Activated CD4-positive, alpha-beta T cell treated with anti-CD3 and anti-CD28 coated beads, Interleukin-2, amount 50 U/mL, for 24 hours (primary cell): Measurements from ENCODE around the gene SGO2.
A peak's percentile ranks its signal among the peaks of the same experiment; 100 is the strongest.

Experiments used
- DNase-seq, 2 donors: peaks; one replicate each; pipeline ENCODE4 v3.0.0-alpha.2; 2020; ENCODE audit warnings: low read depth in 1 of 2, low spot score in 1 of 2

SGO2 gene, protein sequence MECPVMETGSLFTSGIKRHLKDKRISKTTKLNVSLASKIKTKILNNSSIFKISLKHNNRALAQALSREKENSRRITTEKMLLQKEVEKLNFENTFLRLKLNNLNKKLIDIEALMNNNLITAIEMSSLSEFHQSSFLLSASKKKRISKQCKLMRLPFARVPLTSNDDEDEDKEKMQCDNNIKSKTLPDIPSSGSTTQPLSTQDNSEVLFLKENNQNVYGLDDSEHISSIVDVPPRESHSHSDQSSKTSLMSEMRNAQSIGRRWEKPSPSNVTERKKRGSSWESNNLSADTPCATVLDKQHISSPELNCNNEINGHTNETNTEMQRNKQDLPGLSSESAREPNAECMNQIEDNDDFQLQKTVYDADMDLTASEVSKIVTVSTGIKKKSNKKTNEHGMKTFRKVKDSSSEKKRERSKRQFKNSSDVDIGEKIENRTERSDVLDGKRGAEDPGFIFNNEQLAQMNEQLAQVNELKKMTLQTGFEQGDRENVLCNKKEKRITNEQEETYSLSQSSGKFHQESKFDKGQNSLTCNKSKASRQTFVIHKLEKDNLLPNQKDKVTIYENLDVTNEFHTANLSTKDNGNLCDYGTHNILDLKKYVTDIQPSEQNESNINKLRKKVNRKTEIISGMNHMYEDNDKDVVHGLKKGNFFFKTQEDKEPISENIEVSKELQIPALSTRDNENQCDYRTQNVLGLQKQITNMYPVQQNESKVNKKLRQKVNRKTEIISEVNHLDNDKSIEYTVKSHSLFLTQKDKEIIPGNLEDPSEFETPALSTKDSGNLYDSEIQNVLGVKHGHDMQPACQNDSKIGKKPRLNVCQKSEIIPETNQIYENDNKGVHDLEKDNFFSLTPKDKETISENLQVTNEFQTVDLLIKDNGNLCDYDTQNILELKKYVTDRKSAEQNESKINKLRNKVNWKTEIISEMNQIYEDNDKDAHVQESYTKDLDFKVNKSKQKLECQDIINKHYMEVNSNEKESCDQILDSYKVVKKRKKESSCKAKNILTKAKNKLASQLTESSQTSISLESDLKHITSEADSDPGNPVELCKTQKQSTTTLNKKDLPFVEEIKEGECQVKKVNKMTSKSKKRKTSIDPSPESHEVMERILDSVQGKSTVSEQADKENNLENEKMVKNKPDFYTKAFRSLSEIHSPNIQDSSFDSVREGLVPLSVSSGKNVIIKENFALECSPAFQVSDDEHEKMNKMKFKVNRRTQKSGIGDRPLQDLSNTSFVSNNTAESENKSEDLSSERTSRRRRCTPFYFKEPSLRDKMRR

DNA sequence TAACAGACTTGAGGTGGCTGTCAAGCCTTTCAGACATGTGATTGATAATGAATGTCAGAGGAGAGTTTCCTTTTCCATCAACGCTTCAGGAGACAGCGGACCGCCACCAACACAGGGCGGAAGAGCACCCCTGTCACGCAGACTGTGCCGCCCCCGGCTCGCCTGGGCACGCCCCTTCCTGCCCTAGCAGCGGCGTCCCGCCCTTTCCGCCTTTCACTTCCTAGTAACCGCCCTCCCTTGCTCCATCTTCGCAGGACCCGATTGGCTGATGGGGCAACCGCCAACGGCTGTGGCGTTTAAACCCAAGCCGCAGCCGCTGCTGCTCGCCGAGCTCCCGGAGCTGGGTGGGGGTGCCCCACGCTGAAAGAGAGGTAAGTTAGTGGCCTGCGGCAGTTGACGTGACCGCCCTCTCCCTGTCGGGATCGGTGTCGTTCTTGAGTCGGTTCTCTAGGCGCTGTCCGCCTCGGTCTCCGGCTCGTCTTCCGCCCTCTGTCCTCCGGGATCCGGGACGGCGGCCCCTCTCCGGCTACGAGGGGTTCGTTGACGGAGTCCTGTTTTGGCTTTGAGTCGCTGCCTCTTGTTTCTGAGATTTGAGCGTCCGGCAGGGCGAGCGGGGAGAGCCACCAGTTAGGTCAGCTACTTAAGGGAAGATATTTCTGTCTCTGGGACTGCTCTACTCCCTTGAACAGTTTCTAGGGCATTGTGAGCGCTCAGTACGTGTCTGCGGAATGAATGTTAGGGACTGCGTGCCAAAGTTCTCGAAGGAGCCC lies at the start of gene SGO2:
Gene SGO2 (plus strand): TSS at position 326 of the 770 bp plus-strand sequence. CDS start 6,769 bp downstream, outside the sequence.
- peak; percentile 88 to 95 for DNase-seq

DNA sequence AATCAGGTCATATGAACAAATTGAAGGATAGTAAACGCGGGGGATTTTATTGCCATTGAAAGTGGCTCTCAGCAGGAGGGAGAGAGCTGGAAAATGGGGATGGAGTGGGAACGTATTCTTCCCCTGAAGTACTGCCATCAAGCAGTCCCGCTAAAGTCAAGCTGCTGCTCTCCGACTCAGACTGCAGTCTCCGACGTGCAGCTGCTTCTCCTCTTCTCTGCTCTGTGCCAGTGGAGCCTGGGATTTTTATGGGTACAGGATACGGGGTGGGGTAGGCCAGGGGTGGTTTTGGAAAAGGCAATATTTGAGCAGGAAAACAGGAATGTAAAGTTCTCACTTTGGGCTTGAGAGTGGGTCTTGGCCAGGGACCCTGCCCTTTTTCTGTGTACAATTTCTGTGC lies 49.2 kb upstream of the SGO2 start:
- no peak for DNase-seq

DNA sequence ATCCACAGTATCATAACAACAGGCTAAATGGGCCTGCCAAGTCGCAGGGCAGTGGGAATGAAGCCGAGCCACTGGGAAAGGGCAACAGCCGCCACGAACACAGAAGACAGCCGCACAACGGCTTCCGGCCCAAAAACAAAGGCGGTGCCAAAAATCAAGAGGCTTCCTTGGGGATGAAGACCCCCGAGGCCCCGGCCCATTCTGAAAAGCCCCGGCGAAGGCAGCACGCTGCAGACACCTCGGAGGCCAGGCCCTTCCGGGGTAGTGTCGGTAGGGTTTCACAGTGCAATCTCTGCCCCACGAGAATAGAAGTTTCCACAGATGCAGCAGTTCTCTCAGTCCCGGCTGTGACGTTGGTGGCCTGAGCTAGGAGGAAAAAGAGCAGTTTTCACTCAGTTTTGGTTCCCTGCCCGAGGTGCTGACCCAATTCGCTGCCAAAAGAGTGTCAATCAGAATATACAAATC lies 48.3 kb upstream of the SGO2 start:
- DNase-seq = no peak

DNA sequence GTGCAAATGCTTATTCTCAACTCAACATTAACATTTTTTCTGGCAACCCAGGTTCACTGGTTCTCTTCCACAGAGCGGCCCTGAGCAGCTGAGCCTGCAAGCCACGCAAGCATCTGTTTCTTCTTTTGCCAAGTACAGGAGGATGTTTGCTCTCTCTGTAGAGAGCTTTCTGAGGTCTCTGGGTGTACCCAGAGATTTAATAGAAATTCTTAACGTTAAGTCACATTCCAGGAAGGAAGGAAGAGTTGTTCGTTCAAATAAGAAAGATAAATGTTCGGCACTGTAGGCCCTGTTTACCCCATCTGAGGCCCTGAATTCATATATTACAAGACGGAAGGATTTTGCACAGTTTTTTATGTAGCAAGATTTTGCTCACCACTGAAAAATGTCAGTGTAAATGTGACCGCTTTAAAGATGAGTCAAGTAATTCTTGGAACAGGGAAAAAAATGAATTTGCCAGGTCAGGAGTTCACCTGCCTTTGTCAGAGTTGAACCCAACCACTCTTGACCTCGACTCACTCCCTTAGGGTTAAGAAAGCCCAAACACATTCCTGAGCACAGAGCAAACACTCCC lies 46.2 kb upstream of the SGO2 start:
- no peak for DNase-seq

DNA sequence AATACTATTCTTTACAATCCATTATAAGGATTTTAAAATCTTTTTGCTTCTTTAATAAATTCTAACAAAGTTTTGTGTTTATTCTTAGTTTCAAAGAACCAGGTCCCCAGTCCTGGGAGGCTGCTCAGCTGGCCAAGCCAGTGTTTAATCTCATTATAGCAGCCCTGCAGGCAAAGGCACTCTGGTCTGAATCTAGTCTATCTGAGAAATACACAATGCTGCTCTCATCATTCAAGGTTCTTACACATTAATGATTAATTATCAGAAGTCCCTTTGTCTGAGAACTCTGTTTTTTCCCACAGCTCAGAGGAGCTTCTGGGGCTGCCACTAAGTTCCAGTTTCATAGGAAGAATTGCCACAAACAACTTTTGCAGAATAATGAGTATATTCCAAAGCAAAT lies 43.8 kb upstream of the SGO2 start:
- no peak for DNase-seq

DNA sequence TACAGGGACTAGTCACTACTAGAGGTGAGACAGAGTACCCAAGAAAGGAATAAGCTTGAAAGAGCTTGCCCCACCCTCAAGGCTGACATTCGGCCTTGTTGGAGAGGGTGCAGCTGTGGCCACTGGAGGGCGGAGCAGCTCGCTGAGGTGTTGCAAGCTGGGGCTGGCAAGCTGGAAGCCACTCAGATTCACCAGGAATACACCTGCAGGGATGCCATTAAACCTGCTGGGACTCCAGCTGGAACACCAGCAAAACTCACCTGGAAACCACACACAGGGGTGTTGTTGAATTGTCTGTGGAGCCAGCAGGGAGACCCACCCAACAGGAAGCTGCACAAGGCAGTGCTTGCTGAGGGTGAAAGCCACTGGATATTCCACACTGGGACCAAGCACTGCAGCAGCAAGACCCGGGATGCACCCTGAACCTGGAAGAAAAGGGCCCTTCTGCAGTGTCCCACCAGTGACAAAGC lies 42.2 kb upstream of the SGO2 start:
- DNase-seq = no peak

DNA sequence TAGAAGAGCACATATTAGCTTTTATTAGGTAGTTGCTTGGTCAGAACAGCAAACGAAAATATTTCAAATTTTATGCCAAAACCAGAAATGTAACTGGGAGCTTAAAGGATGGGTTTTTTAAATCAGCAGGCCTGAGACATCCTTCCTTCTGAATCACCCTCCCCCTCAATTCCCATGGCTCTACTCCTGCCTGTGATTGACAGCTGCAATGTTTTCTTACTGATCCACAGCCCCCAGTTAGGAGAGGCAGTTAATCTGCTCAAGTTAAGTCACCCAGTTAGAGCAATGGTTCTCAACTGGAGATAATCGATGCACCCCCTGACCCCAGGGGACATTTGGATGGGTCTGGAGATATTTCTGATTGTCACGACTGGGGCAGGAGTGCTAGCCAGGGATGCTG lies 41.1 kb upstream of the SGO2 start:
- no peak for DNase-seq

DNA sequence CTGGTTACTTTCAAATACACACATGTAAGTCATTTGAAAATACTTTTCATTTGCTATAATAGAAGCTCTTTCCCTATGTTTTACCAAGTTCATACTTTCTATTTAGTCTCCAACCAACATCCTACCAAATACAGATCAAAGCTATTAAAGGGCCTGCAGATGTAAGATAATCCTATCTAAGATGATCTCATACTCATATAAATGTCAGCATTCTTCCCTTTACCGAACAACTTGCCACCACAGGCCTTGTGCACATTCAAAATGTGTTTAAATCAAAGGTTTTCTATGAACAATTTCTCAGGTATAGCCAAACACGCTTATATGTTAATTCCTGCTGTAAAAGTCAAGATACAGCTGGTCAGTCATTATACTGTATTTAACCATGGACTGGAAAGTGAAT lies 39.5 kb upstream of the SGO2 start:
- DNase-seq = no peak

DNA sequence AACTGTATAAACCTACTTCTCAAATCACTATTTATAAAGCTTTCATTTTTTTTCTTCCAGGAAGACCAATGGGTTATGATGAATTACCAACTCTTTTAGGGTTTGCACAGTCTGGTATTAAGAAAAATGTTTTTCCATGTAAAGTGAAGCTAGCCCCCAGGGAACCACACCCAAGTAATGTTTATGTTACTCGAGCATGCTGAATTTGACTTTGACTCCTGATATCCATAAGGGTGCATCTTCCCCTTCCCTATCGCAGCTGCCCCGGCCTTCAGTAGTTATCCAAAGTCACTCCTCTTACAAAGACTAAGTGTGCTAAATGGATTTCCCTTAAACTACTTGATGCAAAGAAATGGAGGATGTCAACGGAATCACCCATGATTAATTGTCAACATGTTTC lies 37.8 kb upstream of the SGO2 start:
- no peak for DNase-seq

DNA sequence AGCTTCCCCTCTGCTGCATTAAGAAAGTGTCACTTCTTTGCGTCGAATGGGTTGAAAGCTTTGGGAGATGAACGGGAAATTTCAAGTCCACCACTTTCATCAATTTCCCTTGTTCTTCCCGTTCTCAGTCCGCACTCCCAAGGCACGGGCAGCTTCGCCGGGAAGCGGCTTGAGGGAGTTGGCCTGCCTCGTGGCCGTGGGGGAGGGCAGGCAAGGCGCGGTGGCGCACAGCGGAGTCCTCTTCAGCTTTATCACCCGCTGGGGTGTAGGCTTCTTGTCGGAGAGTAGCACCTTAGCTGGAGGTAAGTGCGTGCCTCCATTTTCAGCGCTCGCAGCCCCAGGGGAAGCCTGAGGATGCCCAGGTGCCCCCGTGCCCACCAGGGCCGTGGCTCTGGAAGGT lies 36.0 kb upstream of the SGO2 start:
- DNase-seq = no peak

DNA sequence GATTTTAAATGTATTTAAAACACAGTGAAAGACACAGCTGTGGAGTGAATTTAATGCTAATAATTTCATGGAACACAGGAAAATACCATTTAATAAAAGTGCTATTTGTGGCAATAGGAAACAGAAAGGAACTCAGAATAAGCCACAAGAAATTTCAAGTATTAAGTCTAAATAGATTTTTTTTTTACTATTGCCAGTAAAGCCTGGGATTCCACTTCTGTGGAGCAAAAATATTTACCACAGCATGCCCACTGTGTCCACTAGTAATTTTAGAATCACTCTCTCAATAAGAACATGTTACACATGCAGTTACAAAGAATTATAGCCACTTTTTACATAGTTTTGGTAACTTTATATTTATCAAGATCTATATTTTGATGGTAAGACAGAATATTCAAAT lies 33.4 kb upstream of the SGO2 start:
- no peak for DNase-seq

DNA sequence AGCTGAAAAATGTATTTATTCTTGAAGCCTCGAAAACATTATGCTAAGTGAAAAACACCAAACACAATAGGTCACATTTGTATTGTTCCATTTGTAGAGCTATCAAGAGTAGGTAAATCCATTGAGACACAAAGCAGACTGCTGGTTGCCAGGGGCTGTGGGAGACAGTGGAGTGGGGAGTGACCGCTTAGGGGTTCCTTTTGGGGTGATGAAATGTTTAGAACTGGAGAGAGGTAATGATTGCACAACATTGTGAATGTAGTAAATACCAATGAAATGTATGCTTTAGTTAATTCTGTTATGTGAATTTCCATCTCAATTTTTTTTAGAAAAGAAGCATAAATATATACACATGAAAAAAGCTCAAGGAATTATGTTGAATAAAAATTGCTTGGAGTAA lies 32.0 kb upstream of the SGO2 start:
- DNase-seq = no peak

DNA sequence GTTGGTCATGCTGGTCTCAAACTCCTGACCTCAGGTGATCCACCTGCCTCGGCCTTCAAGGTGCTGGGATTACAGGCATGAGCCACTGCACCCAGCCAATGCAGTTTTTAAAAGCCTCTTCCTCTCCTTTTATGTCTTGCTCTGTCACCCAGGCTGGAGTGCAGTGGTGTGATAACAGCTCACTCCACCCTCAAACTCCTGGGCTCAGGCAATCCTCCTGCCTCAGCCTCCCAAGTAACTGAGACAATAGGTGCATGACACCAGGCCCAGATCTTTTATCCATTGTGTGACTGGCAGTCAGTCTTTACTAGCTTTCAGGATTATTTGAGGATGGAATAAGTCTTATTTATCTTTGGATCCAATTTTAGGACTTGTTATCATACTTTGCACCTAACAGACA lies 29.3 kb upstream of the SGO2 start:
- no peak for DNase-seq

DNA sequence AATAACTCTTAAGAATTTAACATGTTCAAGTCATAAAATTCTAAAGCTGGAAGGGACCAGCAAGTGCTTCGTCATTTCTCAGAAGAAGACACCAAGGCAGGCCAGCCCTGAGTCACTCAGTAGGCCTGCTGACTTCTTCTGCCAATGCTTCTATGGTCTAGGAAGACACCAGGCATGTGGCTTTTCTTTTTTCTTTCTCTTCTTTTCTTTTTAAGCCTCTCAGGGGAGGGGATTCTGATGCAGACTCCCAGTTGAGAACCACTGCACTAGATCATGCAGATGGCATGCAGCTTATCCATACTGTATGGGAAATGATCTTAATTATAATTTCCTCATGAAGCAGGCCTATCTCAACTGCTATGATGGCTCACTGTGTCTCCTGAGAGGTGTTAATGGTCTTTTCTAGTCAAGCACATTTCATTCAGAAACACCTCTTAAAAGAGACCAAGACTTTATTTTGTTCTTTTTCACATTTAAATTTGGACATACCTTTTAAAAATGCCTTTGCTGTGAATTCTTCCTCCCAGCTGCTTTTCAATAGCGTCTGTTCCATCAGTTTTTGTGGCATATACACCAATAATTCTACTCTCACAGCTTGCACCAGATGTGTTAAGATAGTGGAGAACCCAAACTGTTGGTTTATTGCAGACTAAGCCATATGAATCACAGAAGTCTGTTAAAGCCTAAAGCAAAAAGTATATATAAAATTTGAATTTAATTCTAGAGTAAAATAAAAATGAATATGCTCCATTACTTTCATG lies 27.4 kb upstream of the SGO2 start:
- DNase-seq = no peak

DNA sequence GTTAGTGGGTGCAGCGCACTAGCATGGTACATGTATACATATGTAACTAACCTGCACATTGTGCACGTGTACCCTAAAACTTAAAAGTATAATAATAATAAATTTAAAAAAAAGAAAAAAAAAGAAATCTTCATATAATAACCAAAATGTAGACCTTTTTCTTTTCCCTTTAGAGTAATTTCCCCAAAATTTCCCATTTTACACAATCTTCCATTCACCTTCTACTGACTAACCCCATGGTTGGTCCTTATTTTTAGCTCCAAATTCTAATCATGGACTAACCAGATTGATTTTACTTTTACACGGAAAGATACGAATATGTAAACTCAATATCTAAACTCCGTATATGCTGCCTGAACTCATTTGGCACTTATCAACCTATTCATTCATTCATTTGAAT lies 23.8 kb upstream of the SGO2 start:
- DNase-seq = no peak

DNA sequence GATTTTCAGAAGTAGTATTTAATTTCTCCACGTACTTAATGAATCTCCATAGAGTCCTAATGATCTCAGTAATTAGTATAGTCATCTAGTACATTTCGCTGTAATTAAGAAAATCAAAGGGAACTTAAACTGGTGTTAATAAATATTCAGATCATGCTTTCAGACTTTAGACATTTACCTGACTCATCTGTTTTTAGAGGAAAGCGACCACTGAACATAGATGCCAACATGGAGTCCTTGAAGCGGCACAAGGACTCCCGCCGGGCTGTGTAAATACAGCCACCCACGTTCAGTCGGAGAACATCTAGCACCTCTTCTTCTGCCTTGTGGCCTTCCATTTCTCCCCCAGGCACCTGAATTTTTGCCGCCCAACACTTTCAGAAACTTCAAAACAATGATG lies 19.3 kb upstream of the SGO2 start:
- no peak for DNase-seq

DNA sequence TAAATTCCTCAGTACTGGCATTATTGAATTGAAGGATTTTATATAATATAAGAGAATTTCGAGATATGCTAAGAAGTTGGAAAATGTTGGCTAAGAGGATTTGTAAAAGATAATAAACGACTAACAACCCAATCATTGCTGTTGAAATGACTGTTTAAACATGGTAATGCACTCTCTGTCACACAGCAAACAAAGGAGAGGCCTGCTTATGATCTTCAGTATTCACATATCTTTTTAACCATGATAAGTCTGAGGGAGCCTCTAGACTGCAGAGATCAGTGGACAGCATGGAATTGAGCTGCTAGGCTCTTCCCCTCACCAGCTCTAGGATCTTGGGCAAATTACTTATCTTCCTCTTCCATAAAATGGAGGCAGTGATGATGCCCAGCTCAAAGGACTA lies 18.8 kb upstream of the SGO2 start:
- DNase-seq = no peak

DNA sequence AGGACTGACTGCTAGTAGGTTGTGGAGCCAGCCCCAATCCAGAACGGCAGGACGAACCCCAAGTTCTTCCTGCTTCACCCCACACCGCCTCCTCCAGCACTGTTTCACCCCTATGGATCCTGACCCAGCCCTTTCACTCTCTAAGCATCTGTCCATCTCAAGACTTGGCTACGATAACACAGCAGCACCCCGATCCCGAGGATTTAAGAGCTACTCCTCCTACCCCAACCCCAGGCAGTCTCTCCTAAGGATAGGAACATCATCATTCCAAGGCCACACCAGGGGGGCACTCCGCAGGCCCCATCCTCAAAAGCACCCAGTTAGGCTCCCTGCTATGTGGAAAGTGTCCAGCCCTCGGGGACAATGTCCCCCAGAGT lies 16.8 kb upstream of the SGO2 start:
- DNase-seq = no peak

DNA sequence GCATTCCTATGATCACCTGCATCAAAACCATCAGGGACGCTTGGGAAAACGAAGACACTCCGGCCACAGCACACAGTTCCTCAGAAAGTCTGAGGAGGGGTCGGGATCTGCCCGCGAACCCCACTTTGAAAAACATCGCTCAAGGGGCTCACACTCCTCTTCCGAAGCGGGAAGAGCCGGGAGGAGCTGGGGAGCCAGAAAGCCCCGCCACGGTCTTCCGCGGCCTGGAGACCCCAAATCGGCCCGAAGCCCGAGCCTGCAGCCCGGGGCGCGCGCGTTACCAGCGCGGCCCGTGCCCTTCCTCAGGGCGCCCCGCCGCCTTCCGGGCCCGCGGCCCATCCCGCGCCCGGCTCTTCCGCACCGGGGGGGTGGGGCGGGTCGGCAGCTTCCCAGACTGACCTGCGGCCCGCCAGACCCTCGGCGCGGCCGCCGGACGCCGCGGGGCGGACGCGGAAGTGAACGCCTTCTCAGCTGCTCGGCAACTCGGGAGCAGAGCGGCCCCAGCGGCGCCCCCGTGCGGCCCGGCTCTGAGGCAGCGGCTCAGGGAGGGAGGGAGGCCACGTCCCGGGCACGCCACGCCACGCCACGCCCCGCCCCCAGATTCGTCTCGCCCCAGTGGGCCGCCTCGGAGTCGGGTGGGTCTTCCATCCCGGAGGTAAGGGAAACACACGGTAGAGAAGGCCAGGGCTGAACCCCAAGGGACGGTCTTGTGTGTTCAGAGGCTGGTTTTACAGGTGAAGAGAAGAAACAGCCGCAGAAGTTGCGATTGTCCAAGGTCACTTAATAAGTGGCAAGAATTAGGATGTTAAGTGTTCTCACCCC lies 16.2 kb upstream of the SGO2 start, which contains the start of gene KCTD18:
Gene KCTD18 (minus strand): TSS at position 457 of the 822 bp plus-strand sequence. CDS start 3,052 bp downstream, outside the sequence.
- peak; percentile 78 to 85 for DNase-seq
